ENCODE data around the gene ANO9.
A peak's percentile ranks its signal among the peaks of the same experiment; 100 is the strongest.

DNA sequence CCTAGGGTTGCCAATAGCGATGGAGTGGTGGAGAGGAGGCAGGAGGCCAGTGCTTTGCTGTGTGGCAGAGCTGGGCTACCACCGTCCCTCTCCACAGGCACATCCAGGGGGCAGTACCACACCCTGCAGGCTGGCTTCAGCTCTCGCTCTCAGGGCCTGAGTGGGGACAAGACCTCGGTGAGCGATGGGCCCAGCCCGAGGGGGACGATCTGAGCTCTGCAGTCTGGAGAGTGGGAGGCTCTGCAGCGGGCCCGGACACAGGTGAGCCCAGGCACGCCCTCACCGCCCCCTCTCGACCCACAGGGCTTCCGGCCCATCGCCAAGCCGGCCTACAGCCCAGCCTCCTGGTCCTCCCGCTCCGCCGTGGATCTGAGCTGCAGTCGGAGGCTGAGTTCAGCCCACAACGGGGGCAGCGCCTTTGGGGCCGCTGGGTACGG lies 45.3 kb downstream of the ANO9 start:
- TF ChIP-seq, protein P1, sequence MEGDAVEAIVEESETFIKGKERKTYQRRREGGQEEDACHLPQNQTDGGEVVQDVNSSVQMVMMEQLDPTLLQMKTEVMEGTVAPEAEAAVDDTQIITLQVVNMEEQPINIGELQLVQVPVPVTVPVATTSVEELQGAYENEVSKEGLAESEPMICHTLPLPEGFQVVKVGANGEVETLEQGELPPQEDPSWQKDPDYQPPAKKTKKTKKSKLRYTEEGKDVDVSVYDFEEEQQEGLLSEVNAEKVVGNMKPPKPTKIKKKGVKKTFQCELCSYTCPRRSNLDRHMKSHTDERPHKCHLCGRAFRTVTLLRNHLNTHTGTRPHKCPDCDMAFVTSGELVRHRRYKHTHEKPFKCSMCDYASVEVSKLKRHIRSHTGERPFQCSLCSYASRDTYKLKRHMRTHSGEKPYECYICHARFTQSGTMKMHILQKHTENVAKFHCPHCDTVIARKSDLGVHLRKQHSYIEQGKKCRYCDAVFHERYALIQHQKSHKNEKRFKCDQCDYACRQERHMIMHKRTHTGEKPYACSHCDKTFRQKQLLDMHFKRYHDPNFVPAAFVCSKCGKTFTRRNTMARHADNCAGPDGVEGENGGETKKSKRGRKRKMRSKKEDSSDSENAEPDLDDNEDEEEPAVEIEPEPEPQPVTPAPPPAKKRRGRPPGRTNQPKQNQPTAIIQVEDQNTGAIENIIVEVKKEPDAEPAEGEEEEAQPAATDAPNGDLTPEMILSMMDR (conservative IDR thresholded peaks at IDR 0.05; ENCODE audit: low read depth, low read length) = peak; percentile 38; the same call in 1 of the 2 replicates
- no peak for TF ChIP-seq EZH2 (IDR thresholded peaks at IDR 0.05; ENCODE audit: low read length, unreplicated experiment)
